GM18499 (cell line): Measurements from ENCODE around the gene OR9Q1.

Experiments
- ATAC-seq: cut with Tn5 transposase; IDR thresholded peaks from one replicate; pipeline ENCODE4 v1.9.1; 2021; ENCODE audit warnings: moderate number of reproducible peaks; ENCODE audit not compliant: insufficient read depth, unreplicated experiment

Gene OR9Q1

GRCh38 chr11:58028687-58029411 is 5.2 kb downstream of the OR9Q1 start:
- no peak for ATAC-seq

DNA sequence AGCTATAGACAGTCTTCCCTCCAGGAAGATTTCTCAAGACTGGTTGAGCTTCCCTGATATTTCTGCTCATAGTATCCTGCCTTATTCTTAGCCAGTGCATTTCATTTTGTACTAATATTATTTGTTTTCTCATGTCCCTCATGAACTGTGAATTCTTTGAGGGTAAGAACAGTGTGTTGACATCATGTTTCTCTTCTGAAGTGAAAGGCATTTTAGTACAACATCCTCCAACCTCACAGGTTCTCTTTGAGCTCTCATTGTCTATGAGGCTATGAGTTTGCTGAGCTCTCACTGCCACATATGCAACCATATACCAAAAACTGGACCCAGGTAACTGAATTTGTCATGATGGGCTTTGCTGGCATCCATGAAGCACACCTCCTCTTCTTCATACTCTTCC is 7.0 kb downstream of the OR9Q1 start, which contains the start of gene OR6Q1:
Gene OR6Q1, plus strand, starts transcription at position 301 of the 400 bp plus-strand sequence. Its CDS starts 0 bp downstream, at position 301.
- ATAC-seq = no peak

GRCh38 chr11:58034471-58034870 is 10.8 kb downstream of the OR9Q1 start:
- ATAC-seq = no peak

DNA sequence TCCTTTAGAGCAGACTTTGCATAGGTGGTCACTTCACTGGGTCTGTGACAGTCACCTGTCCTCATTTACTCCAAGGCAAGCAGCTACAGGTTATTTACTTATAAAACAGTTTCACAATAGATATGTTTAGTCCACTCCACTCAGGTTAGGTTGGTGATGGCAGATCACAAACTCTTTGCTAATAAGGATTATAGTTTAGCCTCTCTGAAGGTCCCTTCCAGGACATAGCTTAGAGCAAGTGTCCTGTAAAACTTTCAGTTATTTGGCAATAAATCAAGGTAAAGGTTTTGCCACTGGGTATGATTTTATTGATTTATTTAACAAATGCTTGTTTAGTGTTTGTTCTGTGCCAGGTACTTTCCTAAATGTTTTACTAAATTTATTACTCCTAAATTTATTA is 15.9 kb downstream of the OR9Q1 start:
- no peak for ATAC-seq

GRCh38 chr11:58043379-58043778 is 19.7 kb downstream of the OR9Q1 start:
- no peak for ATAC-seq

DNA sequence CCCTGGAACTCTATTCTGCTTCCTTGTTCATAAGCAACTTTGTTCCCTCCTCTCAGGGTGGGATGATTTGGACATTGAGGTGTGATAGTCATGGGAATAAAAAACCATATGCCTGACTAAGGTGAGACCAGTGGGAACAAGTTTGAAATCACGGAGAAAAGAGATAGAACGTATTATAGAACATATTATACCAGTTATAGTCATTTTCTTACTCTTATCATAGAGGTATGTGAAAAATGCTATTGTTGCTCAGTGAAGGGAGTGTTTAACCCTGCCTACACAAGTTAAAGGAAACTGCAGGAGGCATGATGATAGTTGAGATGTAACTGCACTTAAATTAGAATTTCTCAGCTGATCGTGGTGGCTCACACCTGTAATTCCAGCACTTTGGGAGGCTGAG is 22.6 kb downstream of the OR9Q1 start:
- ATAC-seq = no peak

GRCh38 chr11:58047818-58048217 is 24.1 kb downstream of the OR9Q1 start:
- ATAC-seq = no peak

GRCh38 chr11:58055806-58056401 is 32.2 kb downstream of the OR9Q1 start:
- no peak for ATAC-seq

DNA sequence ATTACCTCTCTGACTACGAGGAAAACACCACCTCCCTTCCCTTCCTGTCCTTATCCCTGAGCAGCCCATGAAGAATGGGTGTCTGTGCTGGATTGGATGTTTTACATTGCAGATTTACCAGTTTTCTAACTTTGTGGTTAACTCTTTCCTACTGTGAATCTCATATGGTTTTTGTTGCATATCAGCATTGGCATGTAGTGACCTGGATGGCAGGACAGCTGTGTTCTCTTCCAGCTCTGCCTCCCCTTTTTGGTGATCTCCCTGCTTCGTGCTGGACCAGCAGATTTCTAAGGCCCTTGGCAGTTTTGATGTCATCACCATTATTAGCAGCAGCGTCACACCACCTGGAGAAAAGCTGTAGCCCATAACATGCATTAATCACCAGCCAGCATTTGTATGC is 33.8 kb downstream of the OR9Q1 start:
- ATAC-seq = no peak

DNA sequence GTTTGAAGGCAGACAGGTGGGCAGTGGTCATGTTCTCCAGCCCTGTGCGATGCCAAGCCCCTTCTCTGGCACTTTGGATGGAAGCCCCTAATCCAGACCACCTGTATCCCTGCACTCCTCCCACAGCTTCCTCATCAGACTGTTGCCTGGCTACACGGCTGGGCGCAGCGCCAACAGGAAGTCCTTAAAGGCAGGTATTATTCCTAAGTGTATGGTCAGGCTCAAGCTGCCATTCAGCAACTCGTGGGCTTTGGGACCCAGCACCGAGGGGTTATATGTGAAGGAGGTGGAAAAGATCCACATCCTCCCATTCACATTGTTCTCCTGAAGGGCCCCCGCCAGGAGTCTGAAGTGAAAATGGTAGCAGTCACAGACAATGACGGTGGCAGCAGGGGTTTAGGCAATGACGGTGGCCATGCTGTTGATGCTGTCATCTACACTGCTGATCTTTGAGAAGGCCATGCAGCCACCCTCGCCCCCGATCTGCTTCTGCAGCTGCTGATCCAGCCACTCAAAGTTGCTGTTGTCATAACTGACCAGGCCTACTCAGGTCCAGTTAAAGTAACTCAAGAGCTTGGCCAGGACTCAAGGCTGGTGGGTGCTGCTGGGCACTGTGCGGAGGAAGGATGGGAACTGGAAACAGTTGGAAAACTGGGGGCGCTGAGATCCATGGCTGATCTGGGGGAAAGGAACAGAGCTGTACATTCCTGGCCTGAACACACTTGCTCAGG is 34.8 kb downstream of the OR9Q1 start:
- no peak for ATAC-seq

GRCh38 chr11:58059007-58059350 is 35.3 kb downstream of the OR9Q1 start:
- no peak for ATAC-seq

GRCh38 chr11:58060535-58060934 is 36.9 kb downstream of the OR9Q1 start:
- ATAC-seq = no peak

DNA sequence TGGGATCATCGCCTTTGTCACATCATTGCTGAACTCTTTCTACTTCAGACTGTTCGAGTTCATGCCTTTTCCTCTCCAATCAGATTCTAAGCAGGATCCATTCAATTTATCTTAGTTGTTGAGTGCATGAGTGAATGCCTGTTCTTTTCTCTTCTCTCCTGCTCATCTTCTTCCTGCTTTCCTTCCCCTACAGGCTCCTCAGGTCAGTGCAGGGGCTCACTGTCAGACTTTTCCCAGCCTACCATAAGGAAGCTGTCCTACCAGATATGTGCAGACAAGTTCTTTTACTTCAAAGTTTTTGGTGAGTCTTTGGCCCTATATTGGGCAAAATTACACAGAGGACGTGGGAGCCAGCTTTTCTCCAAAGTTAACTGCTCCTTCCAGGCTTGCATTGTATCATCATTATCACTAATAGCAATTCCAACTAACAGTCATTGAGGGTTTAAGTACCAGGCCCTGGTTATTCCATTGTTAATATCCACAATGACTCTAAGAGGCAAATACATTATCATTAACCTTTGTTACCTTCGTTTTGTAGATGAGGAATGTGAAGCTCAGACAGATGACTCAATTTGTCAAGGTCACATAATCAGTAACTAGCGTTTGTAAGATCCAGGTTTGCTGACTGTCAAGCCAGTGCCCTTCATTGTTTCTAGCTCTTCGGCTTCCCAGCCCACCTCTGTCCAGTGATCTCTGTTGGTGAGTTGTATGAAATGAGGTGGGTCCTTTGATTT is 37.4 kb downstream of the OR9Q1 start:
- ATAC-seq = no peak

DNA sequence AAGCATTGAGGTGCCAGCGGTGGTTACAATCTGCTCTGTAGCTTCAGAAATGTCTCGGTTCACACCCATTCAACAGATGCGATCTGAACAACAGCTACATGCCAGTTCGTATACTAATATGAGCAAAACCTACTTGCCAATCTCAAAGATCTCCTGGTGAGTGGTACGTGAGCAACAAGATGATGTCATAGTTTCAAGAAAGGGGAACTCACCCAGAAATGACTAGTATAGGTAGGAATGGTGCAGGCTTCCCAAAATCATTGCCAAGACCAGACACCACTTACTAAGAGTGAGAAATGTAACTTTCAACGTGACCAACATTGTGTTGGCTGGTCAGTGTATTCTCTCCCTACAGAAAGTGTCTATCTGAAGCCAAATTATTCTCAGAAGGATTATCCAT is 38.1 kb downstream of the OR9Q1 start:
- no peak for ATAC-seq

- no peak for ATAC-seq
These were observed 44.0 kb downstream of the OR9Q1 start for GRCh38 chr11:58067685-58068084.

DNA sequence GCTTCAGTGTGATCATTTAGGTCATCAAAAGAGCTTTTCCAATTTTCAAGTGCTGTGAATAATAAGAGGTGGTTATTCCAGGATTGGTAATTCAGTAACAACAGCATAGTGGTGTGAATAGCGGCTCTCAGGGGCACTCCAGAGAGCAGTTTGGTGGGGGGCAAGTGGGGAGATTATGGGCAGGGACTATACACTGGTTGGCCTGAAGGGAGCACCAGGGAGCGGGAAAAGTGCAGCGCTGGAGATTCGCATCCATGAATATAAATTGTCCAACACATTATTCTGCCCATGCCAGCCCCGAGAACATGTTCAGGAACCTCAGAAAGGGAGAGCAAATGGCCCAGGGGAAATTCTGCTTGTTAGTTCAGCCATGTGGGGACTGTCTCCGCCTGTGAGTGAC is 45.0 kb downstream of the OR9Q1 start:
- no peak for ATAC-seq

DNA sequence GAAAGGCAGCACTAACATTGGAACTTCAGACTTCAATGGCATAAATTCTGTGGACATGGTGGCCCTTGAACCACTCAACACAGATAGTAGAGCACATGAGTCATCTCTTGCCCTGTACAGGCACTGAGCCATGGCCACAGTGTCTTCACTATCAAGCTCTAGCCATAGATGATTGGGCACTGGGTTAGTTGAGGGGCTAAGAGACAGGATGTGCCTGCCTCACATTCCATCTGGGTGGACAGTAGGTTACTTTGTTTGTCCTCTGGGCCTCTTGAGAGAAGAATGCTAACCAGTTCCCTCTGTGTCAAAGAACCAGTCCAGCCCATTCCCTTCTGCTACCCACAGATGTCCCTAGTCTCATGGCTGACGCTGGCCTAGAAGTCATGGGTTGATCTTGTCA is 46.9 kb downstream of the OR9Q1 start:
- ATAC-seq = no peak

GRCh38 chr11:58075781-58076180 is 52.1 kb downstream of the OR9Q1 start:
- ATAC-seq = no peak

GRCh38 chr11:58086528-58086927 is 62.8 kb downstream of the OR9Q1 start:
- no peak for ATAC-seq

DNA sequence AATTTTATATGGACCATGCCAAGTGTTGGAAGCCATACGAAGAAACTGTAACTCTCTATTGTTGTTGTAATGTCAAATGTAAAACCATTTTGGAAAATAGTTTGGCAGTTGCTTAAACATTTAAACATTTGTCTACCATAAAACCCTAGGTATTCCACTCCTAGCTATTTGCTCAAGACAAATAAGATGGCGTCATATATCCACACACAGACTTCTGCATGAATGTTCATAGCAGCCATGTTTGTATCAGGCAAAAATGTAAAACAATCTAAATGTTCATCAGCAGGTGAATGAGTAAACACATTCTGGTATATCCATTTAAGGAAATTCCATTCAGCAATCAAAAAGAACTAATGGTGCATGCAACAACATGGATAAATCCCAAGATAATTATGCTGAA is 73.8 kb downstream of the OR9Q1 start:
- ATAC-seq = no peak

DNA sequence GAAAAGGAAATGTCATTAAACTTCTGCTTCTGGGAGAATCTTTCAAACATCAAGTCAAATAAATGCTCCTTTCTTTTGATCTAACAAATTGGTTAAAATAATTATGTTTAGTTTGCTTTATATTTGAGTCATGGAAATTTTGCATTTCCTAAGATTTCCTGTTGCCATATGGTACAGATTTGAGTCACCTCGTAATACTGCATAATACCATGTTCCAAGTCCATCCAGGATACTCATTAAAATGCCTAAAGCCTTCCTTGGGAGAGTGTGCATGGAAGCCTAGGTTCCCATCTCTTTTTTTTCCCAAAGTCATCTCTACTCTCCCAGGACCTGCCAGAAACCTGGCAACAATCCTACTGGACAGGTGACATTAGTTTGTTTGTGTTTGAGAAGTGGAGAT is 97.4 kb downstream of the OR9Q1 start:
- no peak for ATAC-seq
